ENCODE data around the gene DHX30. TPM values are rescaled to one million over a fixed set of nuclear protein-coding genes. Genes with fewer than 3 reads are reported as not detected.

DHX30 gene
- total and polyA plus RNA-seq, 8 donors = 22.6 to 56.2 (median 43.9) TPM

DNA sequence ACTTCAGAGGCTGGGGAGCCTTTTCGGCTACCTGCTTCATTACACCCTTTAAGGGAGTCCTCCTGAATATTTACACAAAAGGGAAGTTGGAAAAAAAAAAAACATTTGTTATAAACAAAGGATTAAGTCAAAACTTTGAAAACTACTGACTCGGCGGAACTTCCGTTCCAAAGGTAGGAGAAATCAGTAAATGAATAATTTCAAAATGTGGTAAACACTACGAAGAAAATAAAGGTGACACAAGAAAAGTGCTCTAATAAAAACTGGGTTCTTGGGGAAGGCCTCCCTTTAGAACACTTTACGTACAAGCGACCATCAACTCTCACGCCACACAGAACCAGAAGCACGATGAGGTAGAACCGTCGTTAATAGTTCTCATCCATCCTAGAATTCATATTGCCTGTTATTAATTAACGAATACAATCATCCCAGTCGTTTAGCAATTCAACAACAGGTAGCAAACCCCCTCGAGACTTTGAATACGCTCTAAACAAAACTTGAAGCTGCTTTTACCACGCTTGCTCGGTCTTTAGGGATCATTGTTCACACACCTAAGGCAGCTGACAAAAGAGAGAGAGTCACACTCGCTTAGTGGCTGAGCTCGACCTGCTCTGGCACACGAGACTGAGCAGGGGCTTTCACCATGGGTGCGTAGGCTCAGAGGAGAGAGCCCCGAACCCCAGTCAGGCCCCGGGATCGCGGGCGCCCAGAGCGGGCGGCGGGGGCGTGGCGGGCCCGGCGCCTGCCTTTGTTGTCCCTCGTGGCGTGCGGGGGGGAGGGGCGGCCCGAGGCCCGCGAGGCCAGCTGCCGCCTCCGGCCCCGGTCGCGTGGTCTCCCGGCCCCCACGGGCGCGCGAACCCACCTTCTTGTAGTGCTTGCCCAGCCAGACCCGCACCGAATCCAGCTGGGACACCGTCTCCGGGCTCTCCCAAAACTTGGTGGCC is 21.9 kb upstream of the DHX30 start:
- peak overlapping the region; percentile 95 to 98 (median 98) for H3K27ac ChIP-seq
- TF ChIP-seq EP300 (IDR thresholded peaks at IDR 0.05) (no peak), CTCF (IDR thresholded peaks at IDR 0.05) (no peak), POLR2AphosphoS5 (IDR thresholded peaks at IDR 0.05) (no peak), POLR2A (IDR thresholded peaks at IDR 0.05) (no peak)
- WGBS, 5 donors = 0 to 1% (median 0%) methylated on average over 33 to 54 of the region's 54 CpGs
- no peaks in the 10 kb centered on the region for H3K27me3 ChIP-seq
- intact Hi-C loops (cut with DNase I; ENCODE audit: low total_unique reads) = no loop called here
- peak; percentile 63 to 87 for DNase-seq
- H3K4me1 ChIP-seq = peaks cover 27 to 61% (median 48%) of the 10 kb centered on the region in 4 donors
- no peaks in the 10 kb centered on the region for H3K36me3 ChIP-seq
- H3K4me3 ChIP-seq = peak overlapping the region; percentile 80 to 99 (median 96)
- no peaks in the 10 kb centered on the region for H3K9me3 ChIP-seq

DNA sequence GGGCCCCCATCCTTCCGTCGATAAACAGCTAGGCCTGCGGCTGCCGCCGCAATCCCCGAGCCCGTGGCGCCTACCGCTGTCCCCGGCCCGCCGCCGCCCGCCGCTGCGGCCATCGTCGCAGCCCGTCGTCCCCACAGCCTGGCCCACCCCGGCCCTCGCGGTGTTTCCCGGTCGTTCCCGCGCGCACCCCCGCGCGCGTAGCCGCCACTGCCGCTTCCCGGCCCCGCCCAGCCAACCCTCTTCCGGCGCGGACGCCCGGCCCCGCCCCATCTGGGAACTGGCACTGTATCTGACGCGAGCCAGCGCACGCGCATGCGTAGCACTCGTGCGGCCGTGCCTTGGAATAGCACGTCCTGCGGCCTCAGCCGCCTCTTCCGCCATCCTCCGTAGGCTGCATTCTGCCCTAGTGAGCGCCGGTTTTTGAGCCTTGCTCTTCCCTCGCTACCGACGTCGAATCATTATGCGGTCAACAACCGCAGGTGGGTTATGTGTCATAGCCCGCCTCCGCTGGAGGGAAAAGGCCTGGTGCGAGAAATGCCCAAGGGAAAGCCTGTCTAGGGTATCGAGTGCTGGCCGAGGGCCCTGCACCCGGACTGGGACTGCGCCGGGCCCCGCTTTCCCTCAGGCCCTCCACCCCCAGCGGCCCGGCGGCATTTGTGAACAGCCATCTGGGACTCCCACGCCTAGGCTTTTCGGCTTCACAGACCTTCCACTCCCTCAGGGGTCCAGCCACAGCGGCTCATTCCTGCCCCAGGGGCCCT is 21.1 kb upstream of the DHX30 start, which contains the start of gene SMARCC1:
TSS of gene SMARCC1 (minus strand) at position 209 of the 761 bp plus-strand sequence. CDS start at position 113, 96 bp downstream.
- no peaks in the 10 kb centered on the region for H3K27me3 ChIP-seq
- DNase-seq = peak; percentile 99
- peak within 1 kb of the TSS; percentile 80 to 99 (median 96) for H3K4me3 ChIP-seq
- H3K36me3 ChIP-seq = no peaks in the 10 kb centered on the region
- H3K9me3 ChIP-seq = no peaks in the 10 kb centered on the region
- TF ChIP-seq POLR2A (IDR thresholded peaks at IDR 0.05) = peak in 2 of 4 donors; percentile 43 to 92
- TF ChIP-seq EP300 (IDR thresholded peaks at IDR 0.05) = no peak
- peak; percentile 97 to 99 (median 98) for TF ChIP-seq POLR2AphosphoS5 (IDR thresholded peaks at IDR 0.05)
- no peak for TF ChIP-seq CTCF (IDR thresholded peaks at IDR 0.05)
- WGBS, 5 donors = 0 to 1% (median 0%) methylated on average over 21 to 79 of the region's 79 CpGs
- peaks cover 27 to 53% (median 41%) of the 10 kb centered on the region in 4 donors for H3K4me1 ChIP-seq
- peak within 1 kb of the TSS; percentile 95 to 98 (median 98) for H3K27ac ChIP-seq
- intact Hi-C loops (cut with DNase I; ENCODE audit: low total_unique reads) = no loop called here

GRCh38 chr3:47782446-47783308 is 20.3 kb upstream of the DHX30 start:
- peaks cover 27 to 45% (median 36%) of the 10 kb centered on the region in 4 donors for H3K4me1 ChIP-seq
- H3K36me3 ChIP-seq = no peaks in the 10 kb centered on the region
- no peak for TF ChIP-seq POLR2AphosphoS5 (IDR thresholded peaks at IDR 0.05)
- TF ChIP-seq EP300 (IDR thresholded peaks at IDR 0.05) = no peak
- no peak for TF ChIP-seq CTCF (IDR thresholded peaks at IDR 0.05)
- TF ChIP-seq POLR2A (IDR thresholded peaks at IDR 0.05) = no peak
- 54 to 61% (median 55%) methylated on average over 23 of the region's 23 CpGs for WGBS, 5 donors
- DNase-seq = no peak
- H3K4me3 ChIP-seq = peak overlapping the region; percentile 80 to 99 (median 96)
- H3K27me3 ChIP-seq = no peaks in the 10 kb centered on the region
- intact Hi-C loops (cut with DNase I; ENCODE audit: low total_unique reads) = no loop called here
- no peaks in the 10 kb centered on the region for H3K9me3 ChIP-seq
- H3K27ac ChIP-seq = peak overlapping the region; percentile 86 to 98 (median 98)
